ENCODE data around the gene COL18A1. TPM values are rescaled to one million over a fixed set of nuclear protein-coding genes. Genes with fewer than 3 reads are reported as not detected.
A peak's percentile ranks its signal among the peaks of the same experiment; 100 is the strongest.

COL18A1 gene
- total RNA-seq, 1 donor from 2014 or later = 11.4 TPM

- FAIRE-seq = no peak
- no peak for DNase-seq (ENCODE audit: low spot score in 2 of 2)
Measured at GRCh38 chr21:45545691-45546531, 140.9 kb downstream of the COL18A1 start.

GRCh38 chr21:45546636-45547544 lies 141.9 kb downstream of the COL18A1 start:
- FAIRE-seq (no peak), DNase-seq (ENCODE audit: low spot score in 2 of 2) (no peak)

- no peak for FAIRE-seq
- no peak for DNase-seq (ENCODE audit: low spot score in 2 of 2)
Measured at GRCh38 chr21:45547545-45547900, 142.6 kb downstream of the COL18A1 start.

GRCh38 chr21:45548711-45549491 lies 143.9 kb downstream of the COL18A1 start:
- DNase-seq (ENCODE audit: low spot score in 2 of 2) = no peak
- FAIRE-seq = no peak

- FAIRE-seq = no peak
Measured at GRCh38 chr21:45549626-45550463, 144.9 kb downstream of the COL18A1 start.

GRCh38 chr21:45550522-45551210 lies 145.7 kb downstream of the COL18A1 start:
- FAIRE-seq = no peak

More at GRCh38 chr21:45549626-45550463, 144.9 kb downstream of the COL18A1 start:
- no peak for DNase-seq (ENCODE audit: low spot score in 2 of 2)

GRCh38 chr21:45551316-45551715 lies 146.4 kb downstream of the COL18A1 start:
- FAIRE-seq (no peak), DNase-seq (ENCODE audit: low spot score in 2 of 2) (no peak)

More at GRCh38 chr21:45550522-45551210, 145.7 kb downstream of the COL18A1 start:
- DNase-seq (ENCODE audit: low spot score in 2 of 2) = no peak

GRCh38 chr21:45551783-45552695 lies 147.1 kb downstream of the COL18A1 start:
- FAIRE-seq = no peak
- no peak for DNase-seq (ENCODE audit: low spot score in 2 of 2)

- FAIRE-seq (no peak), DNase-seq (ENCODE audit: low spot score in 2 of 2) (no peak)
Measured at GRCh38 chr21:45552696-45553391, 147.9 kb downstream of the COL18A1 start.

GRCh38 chr21:45554477-45555175 lies 149.7 kb downstream of the COL18A1 start:
- DNase-seq (ENCODE audit: low spot score in 2 of 2) = peak; percentile 89 to 92
- no peak for FAIRE-seq

GRCh38 chr21:45555251-45555556 lies 150.2 kb downstream of the COL18A1 start:
- DNase-seq (ENCODE audit: low spot score in 2 of 2) (peak in 1 of 2 donors; percentile 58), FAIRE-seq (no peak)

- peak; percentile 83 to 92 for DNase-seq (ENCODE audit: low spot score in 2 of 2)
- no peak for FAIRE-seq
Measured at GRCh38 chr21:45555557-45556301, 150.8 kb downstream of the COL18A1 start.

- FAIRE-seq = no peak
Measured at GRCh38 chr21:45556302-45556644, 151.3 kb downstream of the COL18A1 start.

GRCh38 chr21:45556645-45557615 lies 152.0 kb downstream of the COL18A1 start:
- FAIRE-seq (no peak), DNase-seq (ENCODE audit: low spot score in 2 of 2) (no peak)

More at GRCh38 chr21:45556302-45556644, 151.3 kb downstream of the COL18A1 start:
- no peak for DNase-seq (ENCODE audit: low spot score in 2 of 2)

GRCh38 chr21:45557616-45558043 lies 152.7 kb downstream of the COL18A1 start:
- DNase-seq (ENCODE audit: low spot score in 2 of 2) (no peak), FAIRE-seq (no peak)
